Loucy (cell line): ENCODE data around the gene ANAPC5.

ENCODE experiments used
- H2AFZ ChIP-seq: fragments of 200-600 bp; sonication (generic); 2 replicates; pipeline ENCODE4 v1.6.0; 2016; ENCODE audit warnings: antibody characterized with exemption, mild to moderate bottlenecking, low read length, moderate library complexity
- H3F3A ChIP-seq: fragments of 200-600 bp; 2 replicates; pipeline ENCODE4 v1.6.0; 2016; ENCODE audit warnings: antibody characterized with exemption, low read depth, mild to moderate bottlenecking
- H3K27me3 ChIP-seq: fragments of 200-600 bp; sonication (generic); 2 replicates; pipeline ENCODE4 v1.6.1; 2014; ENCODE audit warnings: low read length, mild to moderate bottlenecking; ENCODE audit not compliant: insufficient read depth, poor library complexity, severe bottlenecking
- H3K36me3 ChIP-seq: fragments of 200-600 bp; sonication (generic); 2 replicates; pipeline ENCODE4 v1.6.1; 2016; ENCODE audit warnings: low read length; ENCODE audit not compliant: insufficient read depth
- H3K4me1 ChIP-seq: fragments of 200-600 bp; sonication (generic); 2 replicates; pipeline ENCODE4 v1.5.1; 2014; ENCODE audit warnings: low read length, mild to moderate bottlenecking; ENCODE audit not compliant: insufficient read depth, poor library complexity, severe bottlenecking
- H3K4me2 ChIP-seq: fragments of 200-600 bp; sonication (generic); 2 replicates; pipeline ENCODE4 v1.6.0; 2014; ENCODE audit warnings: antibody characterized with exemption, low read length, low read depth, mild to moderate bottlenecking; ENCODE audit not compliant: poor library complexity, severe bottlenecking
- H3K4me3 ChIP-seq: fragments of 200-600 bp; sonication (generic); 2 replicates; pipeline ENCODE4 v1.5.1; 2014; ENCODE audit warnings: low read length, mild to moderate bottlenecking, mixed read lengths; ENCODE audit not compliant: poor library complexity, severe bottlenecking
- H3K79me2 ChIP-seq: fragments of 200-600 bp; sonication (generic); 2 replicates; pipeline ENCODE4 v1.6.1; 2014; ENCODE audit warnings: low read length; ENCODE audit not compliant: insufficient read depth
- H3K9ac ChIP-seq: fragments of 200-600 bp; sonication (generic); 2 replicates; pipeline ENCODE4 v1.6.0; 2014; ENCODE audit warnings: mild to moderate bottlenecking, low read depth, low read length, moderate library complexity; ENCODE audit not compliant: poor library complexity, severe bottlenecking
- H3K9me2 ChIP-seq: fragments of 200-600 bp; sonication (generic); replicated peaks from 2 replicates; pipeline ENCODE4 v1.6.1; 2016; ENCODE audit warnings: low read depth, low read length, mixed read lengths
- H3K9me3 ChIP-seq: fragments of 200-600 bp; sonication (generic); 2 replicates; pipeline ENCODE4 v1.6.1; 2014; ENCODE audit warnings: mild to moderate bottlenecking, antibody characterized with exemption, low read length, low read depth; ENCODE audit not compliant: insufficient read depth
- H4K20me1 ChIP-seq: fragments of 200-600 bp; sonication (generic); 2 replicates; pipeline ENCODE4 v1.6.0; 2014; ENCODE audit warnings: antibody characterized with exemption, low read length, mild to moderate bottlenecking; ENCODE audit not compliant: insufficient read depth, poor library complexity, severe bottlenecking
- EZH2phosphoT487 ChIP-seq: fragments of 200-600 bp; IDR thresholded peaks from 2 replicates; pipeline ENCODE4 v1.6.1; 2018; ENCODE audit warnings: antibody characterized with exemption, mild to moderate bottlenecking, moderate library complexity, borderline replicate concordance
- TF ChIP-seq, protein P1 (sequence below): fragments of 200-600 bp; sonication (generic); conservative IDR thresholded peaks from 2 replicates; pipeline ENCODE4 v1.5.1; 2014; ENCODE audit warnings: mild to moderate bottlenecking, antibody characterized with exemption, low read length

The ANAPC5 gene

GRCh38 chr12:121365416-121366062 is 13.3 kb upstream of the ANAPC5 start:
- no peaks in the 10 kb centered on the region for H3K4me1 ChIP-seq
- no peaks in the 10 kb centered on the region for H3K9me3 ChIP-seq
- TF ChIP-seq EZH2phosphoT487: no peak
- TF ChIP-seq, protein P1, sequence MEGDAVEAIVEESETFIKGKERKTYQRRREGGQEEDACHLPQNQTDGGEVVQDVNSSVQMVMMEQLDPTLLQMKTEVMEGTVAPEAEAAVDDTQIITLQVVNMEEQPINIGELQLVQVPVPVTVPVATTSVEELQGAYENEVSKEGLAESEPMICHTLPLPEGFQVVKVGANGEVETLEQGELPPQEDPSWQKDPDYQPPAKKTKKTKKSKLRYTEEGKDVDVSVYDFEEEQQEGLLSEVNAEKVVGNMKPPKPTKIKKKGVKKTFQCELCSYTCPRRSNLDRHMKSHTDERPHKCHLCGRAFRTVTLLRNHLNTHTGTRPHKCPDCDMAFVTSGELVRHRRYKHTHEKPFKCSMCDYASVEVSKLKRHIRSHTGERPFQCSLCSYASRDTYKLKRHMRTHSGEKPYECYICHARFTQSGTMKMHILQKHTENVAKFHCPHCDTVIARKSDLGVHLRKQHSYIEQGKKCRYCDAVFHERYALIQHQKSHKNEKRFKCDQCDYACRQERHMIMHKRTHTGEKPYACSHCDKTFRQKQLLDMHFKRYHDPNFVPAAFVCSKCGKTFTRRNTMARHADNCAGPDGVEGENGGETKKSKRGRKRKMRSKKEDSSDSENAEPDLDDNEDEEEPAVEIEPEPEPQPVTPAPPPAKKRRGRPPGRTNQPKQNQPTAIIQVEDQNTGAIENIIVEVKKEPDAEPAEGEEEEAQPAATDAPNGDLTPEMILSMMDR: no peak
- no peaks in the 10 kb centered on the region for H3F3A ChIP-seq
- H3K9me2 ChIP-seq: no peaks in the 10 kb centered on the region
- no peak overlapping the region for H3K4me3 ChIP-seq
- H3K36me3 ChIP-seq: no peaks in the 10 kb centered on the region
- H3K79me2 ChIP-seq: no peaks in the 10 kb centered on the region
- H3K9ac ChIP-seq: no peak overlapping the region
- no peak overlapping the region for H2AFZ ChIP-seq
- no peak overlapping the region for H3K4me2 ChIP-seq
- H3K27me3 ChIP-seq: no peaks in the 10 kb centered on the region
- no peaks in the 10 kb centered on the region for H4K20me1 ChIP-seq

- no peak overlapping the region for H2AFZ ChIP-seq
- no peak for TF ChIP-seq EZH2phosphoT487
- TF ChIP-seq, protein P1: no peak
- H3K27me3 ChIP-seq: no peaks in the 10 kb centered on the region
- H3K4me3 ChIP-seq: no peak overlapping the region
- H4K20me1 ChIP-seq: no peaks in the 10 kb centered on the region
- no peaks in the 10 kb centered on the region for H3K9me3 ChIP-seq
- H3K9ac ChIP-seq: no peak overlapping the region
- H3K79me2 ChIP-seq: no peaks in the 10 kb centered on the region
- H3F3A ChIP-seq: no peaks in the 10 kb centered on the region
- H3K36me3 ChIP-seq: no peaks in the 10 kb centered on the region
- no peaks in the 10 kb centered on the region for H3K4me1 ChIP-seq
- H3K4me2 ChIP-seq: no peak overlapping the region
- H3K9me2 ChIP-seq: no peaks in the 10 kb centered on the region
Measured at GRCh38 chr12:121364683-121365121, 12.5 kb upstream of the ANAPC5 start.

- no peaks in the 10 kb centered on the region for H3K9me3 ChIP-seq
- H3K9ac ChIP-seq: no peak overlapping the region
- H3K27me3 ChIP-seq: no peaks in the 10 kb centered on the region
- no peaks in the 10 kb centered on the region for H3K79me2 ChIP-seq
- no peak overlapping the region for H2AFZ ChIP-seq
- TF ChIP-seq EZH2phosphoT487: no peak
- TF ChIP-seq, protein P1: no peak
- no peaks in the 10 kb centered on the region for H3K9me2 ChIP-seq
- no peaks in the 10 kb centered on the region for H3K36me3 ChIP-seq
- H4K20me1 ChIP-seq: no peaks in the 10 kb centered on the region
- H3F3A ChIP-seq: no peaks in the 10 kb centered on the region
- no peak overlapping the region for H3K4me3 ChIP-seq
- peaks cover 2% of the 10 kb centered on the region for H3K4me1 ChIP-seq
- no peak overlapping the region for H3K4me2 ChIP-seq
Measured at GRCh38 chr12:121358073-121358472, 5.9 kb upstream of the ANAPC5 start.
